NB4 (cell line): ENCODE results near the gene FOXM1.

Source experiments
- DNase-seq: peaks from one replicate; pipeline ENCODE4 v3.0.0; 2010; ENCODE audit warnings: low read depth
- H3K4me3 ChIP-seq: one replicate; pipeline ENCODE4 v1.5.1; 2011; ENCODE audit warnings: mild to moderate bottlenecking, low read depth, low read length, moderate library complexity
- CTCF ChIP-seq: IDR thresholded peaks from one replicate; pipeline ENCODE4 v1.5.1; 2012; ENCODE audit warnings: low read depth, low read length
- MAX ChIP-seq: IDR thresholded peaks from 2 replicates; pipeline ENCODE4 v1.6.1; 2011; ENCODE audit warnings: low read depth, low read length
- MYC ChIP-seq: IDR thresholded peaks from 2 replicates; pipeline ENCODE4 v1.6.1; 2011; ENCODE audit warnings: low read depth, low read length
- POLR2A ChIP-seq: IDR thresholded peaks from 2 replicates; pipeline ENCODE4 v1.6.1; 2011; ENCODE audit warnings: mild to moderate bottlenecking; ENCODE audit not compliant: insufficient read length; ENCODE audit errors: extremely low read depth

FOXM1 gene

GRCh38 chr12:2823483-2823882 is 53.5 kb downstream of the FOXM1 start:
- H3K4me3 ChIP-seq: no peak overlapping the region
- TF ChIP-seq CTCF: no peak
- TF ChIP-seq MAX: no peak
- no peak for TF ChIP-seq POLR2A
- TF ChIP-seq MYC: no peak
- no peak for DNase-seq

- TF ChIP-seq CTCF: no peak
- TF ChIP-seq MYC: no peak
- no peak for TF ChIP-seq POLR2A
- no peak for TF ChIP-seq MAX
- no peak overlapping the region for H3K4me3 ChIP-seq
- no peak for DNase-seq
Measured at GRCh38 chr12:2820432-2820831, 56.5 kb downstream of the FOXM1 start.

- DNase-seq: no peak
- TF ChIP-seq MYC (no peak), POLR2A (no peak), MAX (no peak), CTCF (no peak)
Measured at GRCh38 chr12:2819810-2820209, 57.2 kb downstream of the FOXM1 start.

GRCh38 chr12:2813214-2814185 is 63.5 kb downstream of the FOXM1 start:
- no peak for TF ChIP-seq MAX
- TF ChIP-seq MYC: 0 out of 2 replicates have a peak, but pooled peaks have one; percentile 14
- peak; percentile 70 for TF ChIP-seq CTCF
- no peak for TF ChIP-seq POLR2A
- DNase-seq: peak; percentile 79
- peak overlapping the region; percentile 91 for H3K4me3 ChIP-seq

More at GRCh38 chr12:2819810-2820209, 57.2 kb downstream of the FOXM1 start:
- no peak overlapping the region for H3K4me3 ChIP-seq

GRCh38 chr12:2812290-2813213 is 64.4 kb downstream of the FOXM1 start, which contains the start of gene ITFG2:
Gene ITFG2, plus strand, starts transcription at chr12:2812668. Its CDS starts 93 bp downstream, at chr12:2812761.
- DNase-seq: peak; percentile 97
- TF ChIP-seq CTCF: no peak
- peak; percentile 99 for TF ChIP-seq MYC
- TF ChIP-seq MAX: peak; percentile 96
- peak; percentile 93 for TF ChIP-seq POLR2A
- peak within 1 kb of the TSS; percentile 91 for H3K4me3 ChIP-seq
